ENCODE data around the gene DOCK2.
A peak's percentile ranks its signal among the peaks of the same experiment; 100 is the strongest.

Gene DOCK2

GRCh38 chr5:170100066-170100943 is 463.2 kb downstream of the DOCK2 start:
- H3K36me3 ChIP-seq (ENCODE audit: low read length): no peaks in the 10 kb centered on the region
- H3K9me2 ChIP-seq (replicated peaks; ENCODE audit: insufficient read depth, low read length): no peaks in the 10 kb centered on the region
- H3K27me3 ChIP-seq (ENCODE audit: low read length): no peaks in the 10 kb centered on the region
- no peak overlapping the region for H3K27ac ChIP-seq (ENCODE audit: low read depth, low read length)
- H3K4me2 ChIP-seq (ENCODE audit: low read depth, low read length, poor library complexity, severe bottlenecking): no peak overlapping the region
- no peak overlapping the region for H2AFZ ChIP-seq (ENCODE audit: low read depth, low read length, severe bottlenecking)
- H3K9ac ChIP-seq (ENCODE audit: low read length): no peak overlapping the region
- no peaks in the 10 kb centered on the region for H4K20me1 ChIP-seq (ENCODE audit: low read depth, low read length)
- H3K79me2 ChIP-seq (ENCODE audit: insufficient read depth, low read length): no peaks in the 10 kb centered on the region
- no peaks in the 10 kb centered on the region for H3K9me3 ChIP-seq (ENCODE audit: insufficient read depth, low read length)
- no peak overlapping the region for H3K4me3 ChIP-seq (ENCODE audit: insufficient read depth, low read length, poor library complexity, severe bottlenecking)
- H3F3A ChIP-seq (ENCODE audit: insufficient read depth): no peaks in the 10 kb centered on the region
- TF ChIP-seq CTCF (IDR thresholded peaks at IDR 0.05; ENCODE audit: insufficient read depth, low read length, poor library complexity, severe bottlenecking) (peak; percentile 75), EZH2phosphoT487 (conservative IDR thresholded peaks at IDR 0.05; ENCODE audit: low read length) (no peak)

DNA sequence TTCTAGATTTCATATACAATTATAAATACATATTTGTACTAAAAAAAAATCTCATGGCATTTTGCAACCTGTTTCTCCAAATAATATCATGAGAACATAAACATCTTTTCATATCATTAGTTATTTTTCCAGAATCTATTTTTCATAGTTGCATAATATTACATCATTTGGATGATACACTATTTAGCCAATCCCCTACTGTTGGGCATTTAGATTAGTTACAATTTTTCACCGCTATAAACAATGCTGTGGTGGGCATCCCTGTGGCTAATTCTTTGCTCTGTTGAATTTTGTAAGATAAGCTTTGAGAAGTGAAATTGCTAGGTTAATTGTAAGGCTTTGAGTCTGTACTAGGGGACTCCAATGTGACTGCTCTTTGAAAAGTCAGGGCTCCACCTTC is 466.4 kb downstream of the DOCK2 start:
- Histone ChIP-seq H3K4me2 (ENCODE audit: low read depth, low read length, poor library complexity, severe bottlenecking) (no peak overlapping the region), H3K4me3 (ENCODE audit: insufficient read depth, low read length, poor library complexity, severe bottlenecking) (no peak overlapping the region), H3K27me3 (ENCODE audit: low read length) (no peaks in the 10 kb centered on the region), H3K36me3 (ENCODE audit: low read length) (no peaks in the 10 kb centered on the region), H3K9ac (ENCODE audit: low read length) (no peak overlapping the region), H3K27ac (ENCODE audit: low read depth, low read length) (no peak overlapping the region), H3K9me2 (replicated peaks; ENCODE audit: insufficient read depth, low read length) (no peaks in the 10 kb centered on the region), H3F3A (ENCODE audit: insufficient read depth) (no peaks in the 10 kb centered on the region), H3K79me2 (ENCODE audit: insufficient read depth, low read length) (no peaks in the 10 kb centered on the region), H4K20me1 (ENCODE audit: low read depth, low read length) (no peaks in the 10 kb centered on the region), H2AFZ (ENCODE audit: low read depth, low read length, severe bottlenecking) (no peak overlapping the region), H3K9me3 (ENCODE audit: insufficient read depth, low read length) (no peaks in the 10 kb centered on the region)
- TF ChIP-seq CTCF (IDR thresholded peaks at IDR 0.05; ENCODE audit: insufficient read depth, low read length, poor library complexity, severe bottlenecking): no peak
- no peak for TF ChIP-seq EZH2phosphoT487 (conservative IDR thresholded peaks at IDR 0.05; ENCODE audit: low read length)

- H3F3A ChIP-seq (ENCODE audit: insufficient read depth): no peaks in the 10 kb centered on the region
- TF ChIP-seq CTCF (IDR thresholded peaks at IDR 0.05; ENCODE audit: insufficient read depth, low read length, poor library complexity, severe bottlenecking) (no peak), EZH2phosphoT487 (conservative IDR thresholded peaks at IDR 0.05; ENCODE audit: low read length) (no peak)
Observed at GRCh38 chr5:170104299-170104698, 467.2 kb downstream of the DOCK2 start.

More at GRCh38 chr5:170104299-170104698, 467.2 kb downstream of the DOCK2 start:
- Histone ChIP-seq H3K4me3 (ENCODE audit: insufficient read depth, low read length, poor library complexity, severe bottlenecking) (no peak overlapping the region), H3K27ac (ENCODE audit: low read depth, low read length) (no peak overlapping the region), H3K27me3 (ENCODE audit: low read length) (no peaks in the 10 kb centered on the region), H2AFZ (ENCODE audit: low read depth, low read length, severe bottlenecking) (no peak overlapping the region), H3K9me2 (replicated peaks; ENCODE audit: insufficient read depth, low read length) (no peaks in the 10 kb centered on the region), H3K9ac (ENCODE audit: low read length) (no peak overlapping the region), H4K20me1 (ENCODE audit: low read depth, low read length) (no peaks in the 10 kb centered on the region), H3K79me2 (ENCODE audit: insufficient read depth, low read length) (no peaks in the 10 kb centered on the region), H3K9me3 (ENCODE audit: insufficient read depth, low read length) (no peaks in the 10 kb centered on the region), H3K4me2 (ENCODE audit: low read depth, low read length, poor library complexity, severe bottlenecking) (no peak overlapping the region), H3K36me3 (ENCODE audit: low read length) (no peaks in the 10 kb centered on the region)
